Islet precursor cell (in vitro differentiated cells): ENCODE data around the gene HOXC11.

Experiments
- DNase-seq: peaks from one replicate; pipeline ENCODE4 v3.0.0-alpha.2; 2018

The HOXC11 gene

GRCh38 chr12:53974084-53975063 is 1.4 kb downstream of the HOXC11 start, which contains the start of gene HOTAIR:
HOTAIR (minus strand) TSS chr12:53974954.
- peak; percentile 79 for DNase-seq

- DNase-seq, result no peak
These were observed 2.1 kb downstream of the HOXC11 start for GRCh38 chr12:53975064-53975471.

- DNase-seq, result no peak
These were observed 2.7 kb downstream of the HOXC11 start for GRCh38 chr12:53975479-53976152.

- DNase-seq, result peak; percentile 80
These were observed 3.4 kb downstream of the HOXC11 start for GRCh38 chr12:53976172-53976822.

GRCh38 chr12:53976823-53977595 is 4.1 kb downstream of the HOXC11 start:
- no peak for DNase-seq

GRCh38 chr12:53977596-53978445 is 4.9 kb downstream of the HOXC11 start:
- DNase-seq, result no peak

- DNase-seq, result no peak
These were observed 5.8 kb downstream of the HOXC11 start for GRCh38 chr12:53978477-53979356.

GRCh38 chr12:53980104-53980801 is 7.3 kb downstream of the HOXC11 start:
- DNase-seq, result no peak

GRCh38 chr12:53980802-53981496 is 8.0 kb downstream of the HOXC11 start:
- DNase-seq, result no peak

- no peak for DNase-seq
These were observed 9.0 kb downstream of the HOXC11 start for GRCh38 chr12:53981634-53982565.

GRCh38 chr12:53982648-53983567 is 10.0 kb downstream of the HOXC11 start:
- no peak for DNase-seq

- no peak for DNase-seq
These were observed 10.6 kb downstream of the HOXC11 start for GRCh38 chr12:53983568-53983949.

- no peak for DNase-seq
These were observed 11.1 kb downstream of the HOXC11 start for GRCh38 chr12:53983950-53984572.

GRCh38 chr12:53984901-53985691 is 12.2 kb downstream of the HOXC11 start, which contains the start of gene HOXC10:
HOXC10 (plus strand) TSS chr12:53985146; CDS start chr12:53985260, 114 bp downstream.
- peak; percentile 96 for DNase-seq

- no peak for DNase-seq
These were observed 12.7 kb downstream of the HOXC11 start for GRCh38 chr12:53985692-53985993.
